Measurements from ENCODE around the gene PKDREJ. TPM values are rescaled to one million over a fixed set of nuclear protein-coding genes. Genes with fewer than 3 reads are reported as not detected.

Gene PKDREJ
- total RNA-seq, 1 experiment from 2014 or later, result not detected

- TF ChIP-seq, protein P1, sequence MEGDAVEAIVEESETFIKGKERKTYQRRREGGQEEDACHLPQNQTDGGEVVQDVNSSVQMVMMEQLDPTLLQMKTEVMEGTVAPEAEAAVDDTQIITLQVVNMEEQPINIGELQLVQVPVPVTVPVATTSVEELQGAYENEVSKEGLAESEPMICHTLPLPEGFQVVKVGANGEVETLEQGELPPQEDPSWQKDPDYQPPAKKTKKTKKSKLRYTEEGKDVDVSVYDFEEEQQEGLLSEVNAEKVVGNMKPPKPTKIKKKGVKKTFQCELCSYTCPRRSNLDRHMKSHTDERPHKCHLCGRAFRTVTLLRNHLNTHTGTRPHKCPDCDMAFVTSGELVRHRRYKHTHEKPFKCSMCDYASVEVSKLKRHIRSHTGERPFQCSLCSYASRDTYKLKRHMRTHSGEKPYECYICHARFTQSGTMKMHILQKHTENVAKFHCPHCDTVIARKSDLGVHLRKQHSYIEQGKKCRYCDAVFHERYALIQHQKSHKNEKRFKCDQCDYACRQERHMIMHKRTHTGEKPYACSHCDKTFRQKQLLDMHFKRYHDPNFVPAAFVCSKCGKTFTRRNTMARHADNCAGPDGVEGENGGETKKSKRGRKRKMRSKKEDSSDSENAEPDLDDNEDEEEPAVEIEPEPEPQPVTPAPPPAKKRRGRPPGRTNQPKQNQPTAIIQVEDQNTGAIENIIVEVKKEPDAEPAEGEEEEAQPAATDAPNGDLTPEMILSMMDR (IDR thresholded peaks at IDR 0.05; ENCODE audit: unreplicated experiment), result no peak
- Mint-ChIP-seq H3K27me3 (ENCODE audit: insufficient read depth, unreplicated experiment) (no peaks in the 10 kb centered on the region), H3K4me1 (ENCODE audit: insufficient read depth, unreplicated experiment) (no peaks in the 10 kb centered on the region), H3K36me3 (ENCODE audit: insufficient read depth, unreplicated experiment) (peaks cover 59% of the 10 kb centered on the region), H3K9me3 (ENCODE audit: unreplicated experiment) (no peaks in the 10 kb centered on the region), H3K4me3 (ENCODE audit: unreplicated experiment) (no peak overlapping the region), H3K27ac (ENCODE audit: low read depth, unreplicated experiment) (no peak overlapping the region)
- DNase-seq (ENCODE audit: unreplicated experiment), result no peak
- POLR2A ChIA-PET, result no interaction called here
- no TSS peak for BruUV-seq (replicated peaks)
- CTCF ChIA-PET, result no interaction called here
- intact Hi-C loops (cut with micrococcal nuclease), result no loop called here
Observed at GRCh38 chr22:46281866-46282678, 18.9 kb upstream of the PKDREJ start.

DNA sequence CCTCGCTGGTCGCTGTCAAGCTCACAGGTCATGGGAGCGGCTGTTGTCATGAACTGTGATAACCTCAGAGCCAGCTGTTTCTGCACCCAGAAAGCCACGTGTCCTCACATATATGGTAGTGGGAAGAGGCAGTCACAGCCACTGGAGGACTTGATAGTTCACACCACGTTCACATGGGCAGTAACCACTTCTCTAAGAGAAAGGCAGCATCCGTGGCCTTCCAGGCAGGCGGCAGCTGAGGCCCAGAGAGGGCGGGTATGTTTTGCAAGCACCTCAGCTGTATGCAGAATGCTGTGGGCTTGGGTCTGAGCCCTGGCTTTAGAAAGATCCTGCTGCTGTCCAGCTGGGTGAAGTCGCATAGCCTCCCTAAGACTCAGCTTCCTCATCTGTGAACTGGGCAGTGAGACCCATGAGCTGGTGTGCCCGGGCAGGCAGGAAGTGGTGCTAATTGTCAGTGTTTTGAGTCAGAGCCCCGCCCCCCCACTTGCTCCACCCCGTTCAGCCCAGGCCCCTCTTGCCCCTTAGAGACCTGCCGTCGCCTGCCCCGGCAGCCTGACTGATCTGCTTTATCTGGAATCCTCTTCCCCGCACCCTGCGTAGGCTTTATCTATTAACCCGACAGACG is 18.0 kb upstream of the PKDREJ start:
- Mint-ChIP-seq H3K4me1 (ENCODE audit: insufficient read depth, unreplicated experiment) (no peaks in the 10 kb centered on the region), H3K4me3 (ENCODE audit: unreplicated experiment) (no peak overlapping the region), H3K9me3 (ENCODE audit: unreplicated experiment) (no peaks in the 10 kb centered on the region), H3K27me3 (ENCODE audit: insufficient read depth, unreplicated experiment) (no peaks in the 10 kb centered on the region), H3K36me3 (ENCODE audit: insufficient read depth, unreplicated experiment) (peaks cover 60% of the 10 kb centered on the region), H3K27ac (ENCODE audit: low read depth, unreplicated experiment) (no peak overlapping the region)
- intact Hi-C loops (cut with micrococcal nuclease), result no loop called here
- no peak for DNase-seq (ENCODE audit: unreplicated experiment)
- TF ChIP-seq, protein P1 (IDR thresholded peaks at IDR 0.05; ENCODE audit: unreplicated experiment), result no peak
- ChIA-PET POLR2A (interaction anchor here (0.6 to 0.9 kb wide), 2 partner anchors 13 to 277 kb away, joined by 3 to 4 read pairs; partner anchors contain the start of gene TTC38), CTCF (interaction anchor here (0.8 to 1.0 kb wide), 3 partner anchors 13 to 159 kb away, joined by 3 to 4 read pairs (median 3); partner anchors contain the start of gene TTC38)
- BruUV-seq (replicated peaks), result no TSS peak

DNA sequence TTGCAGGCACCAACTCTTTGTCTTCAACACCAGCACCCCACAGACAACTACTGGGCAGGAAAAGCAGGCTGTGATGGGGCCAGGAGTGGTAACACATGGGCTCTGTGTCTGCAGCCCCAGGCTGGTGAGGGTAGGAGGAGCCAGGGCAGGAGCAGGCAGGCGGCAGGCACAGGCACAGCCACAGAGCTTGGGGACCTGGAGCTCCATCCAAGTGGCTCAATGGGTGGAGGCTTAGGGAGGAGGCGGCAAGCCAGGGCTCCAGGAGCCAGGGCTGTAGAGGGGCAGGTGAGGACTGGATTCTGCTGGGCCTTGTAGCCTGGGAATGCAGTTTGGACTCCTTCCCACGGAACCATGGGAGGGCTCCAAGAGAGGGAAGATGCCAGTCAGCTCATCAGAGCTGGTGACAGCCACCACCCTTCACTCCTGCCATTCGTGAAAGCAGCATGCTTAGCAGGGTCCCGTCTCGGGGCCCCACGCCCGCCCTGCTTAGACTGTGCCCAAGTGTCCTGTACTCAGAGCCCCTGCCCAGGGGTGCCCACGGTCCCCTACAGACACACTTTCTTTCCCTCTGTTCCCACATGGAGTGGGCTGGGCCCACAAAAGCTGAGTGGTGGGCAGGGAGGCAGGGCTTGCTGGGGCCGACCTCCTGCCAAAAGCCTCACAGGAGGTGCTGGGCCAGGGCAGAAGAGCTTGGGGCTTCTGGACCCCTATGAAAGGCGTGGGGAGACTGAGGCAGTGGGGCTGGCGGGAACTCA is 17.1 kb upstream of the PKDREJ start:
- Mint-ChIP-seq H3K27me3 (ENCODE audit: insufficient read depth, unreplicated experiment) (no peaks in the 10 kb centered on the region), H3K9me3 (ENCODE audit: unreplicated experiment) (no peaks in the 10 kb centered on the region), H3K4me3 (ENCODE audit: unreplicated experiment) (no peak overlapping the region), H3K36me3 (ENCODE audit: insufficient read depth, unreplicated experiment) (peaks cover 60% of the 10 kb centered on the region), H3K4me1 (ENCODE audit: insufficient read depth, unreplicated experiment) (no peaks in the 10 kb centered on the region), H3K27ac (ENCODE audit: low read depth, unreplicated experiment) (no peak overlapping the region)
- TF ChIP-seq, protein P1 (IDR thresholded peaks at IDR 0.05; ENCODE audit: unreplicated experiment), result no peak
- ChIA-PET CTCF (interaction anchor here (0.6 to 1.0 kb wide), 4 partner anchors 12 to 158 kb away, joined by 3 to 4 read pairs (median 3); partner anchors contain the start of gene TTC38), POLR2A (interaction anchor here (0.6 to 0.9 kb wide), 4 partner anchors 12 to 278 kb away, joined by 3 to 4 read pairs (median 3); partner anchors contain the start of genes TRMU and TTC38)
- BruUV-seq (replicated peaks), result no TSS peak
- DNase-seq (ENCODE audit: unreplicated experiment), result no peak
- intact Hi-C loops (cut with micrococcal nuclease), result no loop called here
